Measurements from ENCODE around the gene PRPH.
"Not testable (repeated sequence)": the region's sequence is repeated elsewhere in the genome, so short reads cannot be mapped to it uniquely, and the experiment has no call there.

PRPH gene

GRCh38 chr12:49276304-49277290 lies 18.4 kb upstream of the PRPH start:
- no peak for DNase-seq

GRCh38 chr12:49277466-49277865 lies 17.5 kb upstream of the PRPH start:
- DNase-seq: no peak

DNA sequence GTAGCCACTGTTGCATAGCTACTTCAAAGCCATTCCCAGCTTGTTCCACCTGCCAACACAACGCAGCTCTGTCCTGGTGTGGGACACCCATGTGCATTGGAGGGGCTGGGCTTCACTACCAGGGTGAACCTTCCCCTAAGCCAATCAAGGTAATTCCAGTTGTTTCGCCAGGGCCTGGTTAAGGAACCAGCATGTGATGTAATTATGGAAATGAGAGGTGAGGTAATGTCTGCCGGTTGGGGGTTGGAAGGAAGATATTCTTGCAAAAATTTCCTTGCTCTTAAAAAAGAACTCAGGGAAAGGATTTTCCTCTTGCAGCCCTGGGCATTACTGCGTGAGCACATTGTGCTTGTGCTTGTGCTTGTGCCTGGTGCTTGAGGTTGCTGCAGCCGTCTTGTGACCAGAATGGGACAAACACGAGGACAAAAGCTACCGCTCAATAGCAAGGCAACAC lies 15.2 kb upstream of the PRPH start:
- DNase-seq: no peak

GRCh38 chr12:49280545-49280944 lies 14.4 kb upstream of the PRPH start:
- DNase-seq: not testable (repeated sequence)

GRCh38 chr12:49282302-49282701 lies 12.6 kb upstream of the PRPH start:
- no peak for DNase-seq

GRCh38 chr12:49282740-49283375 lies 12.1 kb upstream of the PRPH start:
- DNase-seq: not testable (repeated sequence)

DNA sequence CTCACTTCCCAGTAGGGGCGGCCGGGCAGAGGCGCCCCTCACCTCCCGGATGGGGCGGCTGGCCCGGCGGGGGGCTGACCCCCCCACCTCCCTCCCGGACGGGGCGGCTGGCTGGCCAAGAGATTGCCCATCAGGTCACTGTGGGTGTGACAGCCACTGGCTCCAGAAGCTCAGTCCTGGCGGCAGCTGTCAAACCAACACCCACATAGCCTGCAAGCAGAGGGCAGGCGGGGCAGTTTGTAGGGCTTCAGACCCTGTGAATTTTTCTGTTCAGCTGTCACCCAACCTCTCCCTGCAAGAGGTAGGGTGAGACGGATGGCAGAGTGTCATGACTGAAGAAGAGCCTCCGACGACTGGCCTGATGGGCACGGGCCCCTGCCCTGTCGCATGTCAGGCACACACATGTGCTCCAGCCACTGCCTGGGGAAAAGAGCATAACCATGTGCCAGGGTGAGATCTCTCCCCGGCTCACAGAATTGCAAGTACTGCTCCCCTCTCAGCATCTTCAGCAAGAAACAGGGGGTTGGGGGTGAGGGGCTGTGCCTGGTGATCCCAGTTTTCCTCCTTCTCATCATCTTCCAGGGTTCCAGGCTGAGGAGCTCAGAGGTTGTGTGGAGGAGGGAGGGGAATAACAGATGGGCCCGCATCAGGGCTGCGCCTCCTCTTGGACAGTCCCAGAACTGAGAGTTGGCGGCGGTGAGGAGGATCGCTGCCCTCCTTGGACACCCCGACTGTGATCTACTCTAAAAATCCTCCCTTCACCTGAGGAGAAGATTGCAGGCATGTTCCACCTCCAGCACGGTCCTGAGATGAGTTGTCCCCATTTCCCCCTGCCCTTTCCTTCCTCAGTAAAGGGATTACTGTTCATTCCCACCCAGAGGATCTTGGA lies 11.2 kb upstream of the PRPH start:
- DNase-seq: no peak

DNA sequence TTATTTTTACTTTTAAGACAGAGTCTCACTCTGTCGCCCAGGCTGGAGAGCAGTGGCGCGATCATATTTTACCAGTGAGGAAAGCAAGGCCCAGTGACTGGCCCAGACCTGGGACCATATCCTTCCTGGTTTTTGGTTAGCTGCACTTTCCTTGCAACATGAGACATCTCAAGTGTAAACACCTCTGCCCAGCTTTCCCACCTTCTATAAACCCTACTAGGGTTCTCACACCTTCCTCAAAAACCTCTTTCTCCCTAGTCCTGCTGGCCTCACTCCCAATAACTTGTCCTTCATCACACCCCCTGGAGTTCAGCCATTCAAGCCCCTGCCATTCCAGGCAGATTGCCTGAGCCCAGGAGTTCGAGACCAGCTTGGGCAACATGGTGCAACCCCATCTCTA lies 10.3 kb upstream of the PRPH start:
- DNase-seq: no peak

DNA sequence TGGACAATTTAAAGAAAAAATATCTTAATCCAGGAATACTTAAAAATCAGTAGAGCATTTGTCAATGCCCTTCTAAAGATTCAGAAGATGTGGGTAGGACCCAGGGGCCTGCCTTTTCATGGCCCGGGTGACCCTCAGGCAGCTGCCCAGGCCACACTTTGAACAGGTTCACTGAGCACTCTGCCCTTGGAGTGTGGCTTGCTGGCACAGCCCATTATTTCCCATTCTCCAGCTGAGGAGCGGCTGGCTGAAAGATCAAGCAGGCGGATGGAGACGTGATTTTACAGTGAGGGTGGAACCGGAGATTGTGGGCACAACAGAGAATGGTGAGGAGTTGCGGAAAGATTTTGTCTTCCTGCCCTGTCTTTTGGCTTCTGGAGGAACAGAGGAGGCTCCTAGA lies 7.1 kb upstream of the PRPH start:
- no peak for DNase-seq

GRCh38 chr12:49288412-49288853 lies 6.5 kb upstream of the PRPH start:
- no peak for DNase-seq

DNA sequence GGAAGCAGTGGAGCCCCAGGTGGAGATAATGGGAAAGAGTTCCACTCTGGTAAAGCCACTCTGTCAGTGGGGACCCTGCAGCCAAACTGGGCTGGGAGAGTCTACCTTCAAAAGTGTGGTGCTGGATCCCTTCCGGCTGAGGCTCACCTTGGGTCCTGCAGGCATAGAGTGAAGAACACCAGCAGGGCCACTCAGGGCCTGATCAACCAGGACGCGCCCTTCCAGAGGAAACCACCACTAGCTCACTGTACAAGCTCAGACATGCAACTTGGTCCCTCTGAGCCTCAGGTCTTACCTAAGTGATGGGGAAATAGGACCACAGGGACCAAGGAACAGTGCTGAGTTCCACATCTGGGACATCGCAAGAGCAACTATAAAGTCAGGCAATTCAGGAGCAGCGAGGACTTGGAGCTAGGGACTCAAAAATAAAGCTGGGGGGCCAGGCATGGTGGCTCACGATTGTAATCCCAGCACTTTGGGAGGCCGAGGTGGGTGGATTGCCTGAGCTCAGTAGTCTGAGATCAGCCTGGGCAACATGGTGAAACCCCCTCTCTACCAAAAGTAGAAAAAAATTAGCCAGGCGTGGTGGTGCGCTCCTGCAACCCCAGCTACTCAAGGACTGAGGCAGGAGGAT lies 5.9 kb upstream of the PRPH start:
- no peak for DNase-seq

DNA sequence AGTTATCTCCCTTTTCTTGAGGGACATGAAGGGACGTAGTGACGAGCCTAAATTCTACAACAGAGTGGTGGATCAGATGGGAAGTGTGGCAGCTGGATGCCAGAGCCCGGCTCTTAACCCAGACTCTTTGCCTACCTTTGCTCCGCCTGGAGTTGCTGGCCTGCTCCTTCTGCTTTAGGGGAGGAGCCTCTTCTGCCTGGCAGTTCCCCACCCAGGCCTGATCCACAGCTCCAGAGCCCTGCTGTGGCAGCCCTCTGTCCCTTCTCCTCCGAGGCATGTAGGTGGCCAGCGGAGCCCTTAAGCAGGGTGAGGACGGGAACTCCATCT lies 2.3 kb upstream of the PRPH start:
- no peak for DNase-seq

DNA sequence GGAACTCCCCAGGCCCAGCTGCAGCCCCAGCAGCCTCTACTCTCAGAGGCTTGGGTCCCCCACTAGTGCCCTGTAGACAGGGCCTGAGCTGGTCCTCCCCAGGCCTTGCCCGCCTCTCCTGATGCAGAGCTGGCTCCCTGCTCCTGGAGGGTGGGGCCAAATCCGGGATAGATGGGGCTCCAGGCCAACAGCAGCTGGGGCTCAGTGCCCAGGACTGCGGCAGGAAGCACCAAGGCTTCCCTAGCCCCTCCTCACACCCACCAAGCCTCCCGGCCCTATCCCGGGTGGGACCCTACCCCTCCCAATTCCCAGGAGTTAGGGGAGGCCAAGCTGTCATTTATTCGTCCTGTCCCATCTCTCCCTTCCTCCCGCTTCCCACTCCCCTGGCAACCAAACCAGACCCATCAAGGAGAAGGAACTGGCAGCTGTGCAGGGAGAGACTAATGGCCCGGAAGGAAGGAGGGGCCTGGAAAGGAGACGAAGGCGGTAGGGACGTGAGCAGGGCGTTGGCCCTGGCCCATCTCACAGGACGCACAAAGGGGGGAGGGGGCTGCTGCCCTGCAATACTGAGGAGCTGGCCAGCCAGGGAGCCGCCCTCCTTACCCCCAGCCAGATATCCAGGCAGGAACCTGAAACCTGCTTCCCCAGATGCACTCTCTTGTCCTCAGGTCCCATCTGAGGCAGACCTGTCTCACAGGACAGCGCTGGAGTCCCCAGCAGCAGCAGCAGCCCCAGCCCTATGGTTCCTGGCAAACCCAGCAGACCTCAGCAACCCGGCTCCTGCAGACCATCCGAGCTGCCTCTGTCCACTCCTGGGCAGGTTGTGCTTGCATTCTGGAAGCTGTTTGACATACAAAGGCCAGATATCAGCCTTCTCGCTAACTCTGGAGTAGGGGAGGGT lies 1.6 kb upstream of the PRPH start:
- no peak for DNase-seq

- DNase-seq: no peak
These were observed 702 bp upstream of the PRPH start for GRCh38 chr12:49294086-49294803.

GRCh38 chr12:49294804-49295081 lies 204 bp upstream of the PRPH start:
- DNase-seq: no peak

GRCh38 chr12:49296034-49296835 lies 1.3 kb downstream of the PRPH start:
- DNase-seq: no peak

DNA sequence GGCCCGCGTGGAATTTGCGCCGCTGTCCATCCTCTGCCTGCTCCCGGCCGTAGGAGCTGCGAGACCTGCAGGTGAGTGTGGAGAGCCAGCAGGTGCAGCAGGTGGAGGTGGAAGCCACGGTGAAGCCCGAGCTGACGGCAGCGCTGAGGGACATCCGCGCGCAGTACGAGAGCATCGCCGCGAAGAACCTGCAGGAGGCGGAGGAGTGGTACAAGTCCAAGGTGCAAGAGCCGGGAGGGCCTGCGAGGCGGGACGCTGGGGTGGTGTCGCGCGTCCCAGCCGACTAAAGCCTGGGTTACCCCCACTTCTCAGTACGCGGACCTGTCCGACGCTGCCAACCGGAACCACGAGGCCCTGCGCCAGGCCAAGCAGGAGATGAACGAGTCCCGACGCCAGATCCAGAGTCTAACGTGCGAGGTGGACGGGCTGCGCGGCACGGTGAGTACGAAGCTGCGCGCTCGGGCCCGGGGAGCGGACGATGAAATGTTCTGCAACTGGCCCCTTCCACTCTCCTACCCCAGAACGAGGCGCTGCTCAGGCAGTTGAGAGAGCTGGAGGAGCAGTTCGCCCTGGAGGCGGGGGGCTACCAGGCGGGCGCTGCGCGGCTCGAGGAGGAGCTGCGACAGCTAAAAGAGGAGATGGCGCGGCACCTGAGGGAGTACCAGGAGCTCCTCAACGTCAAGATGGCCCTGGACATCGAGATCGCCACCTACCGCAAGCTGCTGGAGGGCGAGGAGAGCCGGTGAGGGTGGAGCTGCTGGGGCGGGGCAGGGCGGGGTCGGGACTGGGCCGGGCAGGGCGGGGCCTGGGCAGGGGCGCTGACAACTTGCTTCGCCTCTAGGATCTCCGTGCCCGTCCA lies 2.1 kb downstream of the PRPH start:
- DNase-seq: no peak

- no peak for DNase-seq
These were observed 2.7 kb downstream of the PRPH start for GRCh38 chr12:49297695-49298060.

- no peak for DNase-seq
These were observed 3.2 kb downstream of the PRPH start for GRCh38 chr12:49298160-49298559.

Data from kidney glomerular epithelial cell (primary cell).